ENCODE results near the gene TAPBPL.
A peak's percentile ranks its signal among the peaks of the same experiment; 100 is the strongest.
"Not testable (repeated sequence)": the region's sequence is repeated elsewhere in the genome, so short reads cannot be mapped to it uniquely, and the experiment has no call there.

TAPBPL gene

GRCh38 chr12:6464531-6464930 is 12.7 kb downstream of the TAPBPL start:
- Histone ChIP-seq H2AFZ (ENCODE audit: low read length) (no peak overlapping the region), H3F3A (ENCODE audit: low read depth) (peaks cover 10% of the 10 kb centered on the region; the same call in 1 of the 2 replicates), H3K4me2 (ENCODE audit: low read depth, low read length, poor library complexity, severe bottlenecking) (peak overlapping the region; percentile 89), H3K27me3 (ENCODE audit: insufficient read depth, low read length, poor library complexity, severe bottlenecking) (no peaks in the 10 kb centered on the region), H3K4me3 (ENCODE audit: low read length, poor library complexity, severe bottlenecking) (no peak overlapping the region), H3K9ac (ENCODE audit: low read depth, low read length, poor library complexity, severe bottlenecking) (no peak overlapping the region), H3K4me1 (ENCODE audit: insufficient read depth, low read length, poor library complexity, severe bottlenecking) (peaks cover 62% of the 10 kb centered on the region), H3K36me3 (ENCODE audit: insufficient read depth, low read length) (peaks cover 7% of the 10 kb centered on the region; the same call in 1 of the 2 replicates), H3K79me2 (ENCODE audit: insufficient read depth, low read length) (peaks cover 57% of the 10 kb centered on the region), H3K9me3 (ENCODE audit: insufficient read depth, low read depth, low read length) (no peaks in the 10 kb centered on the region), H4K20me1 (ENCODE audit: insufficient read depth, low read length, poor library complexity, severe bottlenecking) (peaks cover 7% of the 10 kb centered on the region), H3K9me2 (replicated peaks; ENCODE audit: low read depth, low read length) (no peaks in the 10 kb centered on the region)
- TF ChIP-seq EZH2phosphoT487 (IDR thresholded peaks at IDR 0.05; ENCODE audit: borderline replicate concordance) (no peak), CTCF (conservative IDR thresholded peaks at IDR 0.05; ENCODE audit: low read length) (no peak)

- Histone ChIP-seq H3K27me3 (ENCODE audit: insufficient read depth, low read length, poor library complexity, severe bottlenecking) (no peaks in the 10 kb centered on the region), H3F3A (ENCODE audit: low read depth) (peaks cover 10% of the 10 kb centered on the region; the same call in 1 of the 2 replicates), H3K4me3 (ENCODE audit: low read length, poor library complexity, severe bottlenecking) (no peak overlapping the region), H3K4me1 (ENCODE audit: insufficient read depth, low read length, poor library complexity, severe bottlenecking) (peaks cover 65% of the 10 kb centered on the region), H3K9ac (ENCODE audit: low read depth, low read length, poor library complexity, severe bottlenecking) (no peak overlapping the region), H4K20me1 (ENCODE audit: insufficient read depth, low read length, poor library complexity, severe bottlenecking) (peaks cover 14% of the 10 kb centered on the region), H3K36me3 (ENCODE audit: insufficient read depth, low read length) (peaks cover 7% of the 10 kb centered on the region; the same call in 1 of the 2 replicates), H3K9me2 (replicated peaks; ENCODE audit: low read depth, low read length) (no peaks in the 10 kb centered on the region), H3K9me3 (ENCODE audit: insufficient read depth, low read depth, low read length) (no peaks in the 10 kb centered on the region), H3K79me2 (ENCODE audit: insufficient read depth, low read length) (peaks cover 65% of the 10 kb centered on the region), H3K4me2 (ENCODE audit: low read depth, low read length, poor library complexity, severe bottlenecking) (no peak overlapping the region), H2AFZ (ENCODE audit: low read length) (no peak overlapping the region)
- TF ChIP-seq CTCF (conservative IDR thresholded peaks at IDR 0.05; ENCODE audit: low read length) (peak; percentile 93), EZH2phosphoT487 (IDR thresholded peaks at IDR 0.05; ENCODE audit: borderline replicate concordance) (no peak)
Observed at GRCh38 chr12:6465467-6466183, 13.8 kb downstream of the TAPBPL start.

GRCh38 chr12:6466184-6466573 is 14.3 kb downstream of the TAPBPL start:
- no peak overlapping the region for H2AFZ ChIP-seq (ENCODE audit: low read length)
- H4K20me1 ChIP-seq (ENCODE audit: insufficient read depth, low read length, poor library complexity, severe bottlenecking), result peaks cover 14% of the 10 kb centered on the region
- H3K4me2 ChIP-seq (ENCODE audit: low read depth, low read length, poor library complexity, severe bottlenecking), result no peak overlapping the region
- H3K4me1 ChIP-seq (ENCODE audit: insufficient read depth, low read length, poor library complexity, severe bottlenecking), result peaks cover 62% of the 10 kb centered on the region
- H3K9ac ChIP-seq (ENCODE audit: low read depth, low read length, poor library complexity, severe bottlenecking), result no peak overlapping the region
- H3K79me2 ChIP-seq (ENCODE audit: insufficient read depth, low read length), result peaks cover 65% of the 10 kb centered on the region
- peaks cover 11% of the 10 kb centered on the region for H3F3A ChIP-seq (ENCODE audit: low read depth)
- no peaks in the 10 kb centered on the region for H3K27me3 ChIP-seq (ENCODE audit: insufficient read depth, low read length, poor library complexity, severe bottlenecking)
- no peaks in the 10 kb centered on the region for H3K9me2 ChIP-seq (replicated peaks; ENCODE audit: low read depth, low read length)
- peaks cover 7% of the 10 kb centered on the region; the same call in 1 of the 2 replicates for H3K36me3 ChIP-seq (ENCODE audit: insufficient read depth, low read length)
- no peak for TF ChIP-seq CTCF (conservative IDR thresholded peaks at IDR 0.05; ENCODE audit: low read length)
- TF ChIP-seq EZH2phosphoT487 (IDR thresholded peaks at IDR 0.05; ENCODE audit: borderline replicate concordance), result no peak
- H3K9me3 ChIP-seq (ENCODE audit: insufficient read depth, low read depth, low read length), result no peaks in the 10 kb centered on the region
- no peak overlapping the region for H3K4me3 ChIP-seq (ENCODE audit: low read length, poor library complexity, severe bottlenecking)

GRCh38 chr12:6466751-6467150 is 14.9 kb downstream of the TAPBPL start:
- not testable (repeated sequence) for H3F3A ChIP-seq (ENCODE audit: low read depth); H3K9ac ChIP-seq (ENCODE audit: low read depth, low read length, poor library complexity, severe bottlenecking); H3K9me3 ChIP-seq (ENCODE audit: insufficient read depth, low read depth, low read length); H3K36me3 ChIP-seq (ENCODE audit: insufficient read depth, low read length); H3K4me2 ChIP-seq (ENCODE audit: low read depth, low read length, poor library complexity, severe bottlenecking); H2AFZ ChIP-seq (ENCODE audit: low read length); H3K9me2 ChIP-seq (replicated peaks; ENCODE audit: low read depth, low read length); H3K4me3 ChIP-seq (ENCODE audit: low read length, poor library complexity, severe bottlenecking); H3K27me3 ChIP-seq (ENCODE audit: insufficient read depth, low read length, poor library complexity, severe bottlenecking)
- Histone ChIP-seq H4K20me1 (ENCODE audit: insufficient read depth, low read length, poor library complexity, severe bottlenecking) (peaks cover 14% of the 10 kb centered on the region), H3K4me1 (ENCODE audit: insufficient read depth, low read length, poor library complexity, severe bottlenecking) (peaks cover 62% of the 10 kb centered on the region), H3K79me2 (ENCODE audit: insufficient read depth, low read length) (peaks cover 65% of the 10 kb centered on the region)

- H3K9me2 ChIP-seq (replicated peaks; ENCODE audit: low read depth, low read length); H3K9ac ChIP-seq (ENCODE audit: low read depth, low read length, poor library complexity, severe bottlenecking); H3K4me3 ChIP-seq (ENCODE audit: low read length, poor library complexity, severe bottlenecking); H2AFZ ChIP-seq (ENCODE audit: low read length); H3K9me3 ChIP-seq (ENCODE audit: insufficient read depth, low read depth, low read length); H3K36me3 ChIP-seq (ENCODE audit: insufficient read depth, low read length); H3F3A ChIP-seq (ENCODE audit: low read depth); H3K27me3 ChIP-seq (ENCODE audit: insufficient read depth, low read length, poor library complexity, severe bottlenecking): not testable (repeated sequence)
- peaks cover 59% of the 10 kb centered on the region for H3K79me2 ChIP-seq (ENCODE audit: insufficient read depth, low read length)
- H3K4me1 ChIP-seq (ENCODE audit: insufficient read depth, low read length, poor library complexity, severe bottlenecking), result peaks cover 56% of the 10 kb centered on the region
- peak overlapping the region; percentile 94 for H3K4me2 ChIP-seq (ENCODE audit: low read depth, low read length, poor library complexity, severe bottlenecking)
- H4K20me1 ChIP-seq (ENCODE audit: insufficient read depth, low read length, poor library complexity, severe bottlenecking), result peaks cover 14% of the 10 kb centered on the region
Observed at GRCh38 chr12:6467571-6468282, 15.9 kb downstream of the TAPBPL start.
